Activated CD8-positive, alpha-beta T cell treated with anti-CD3 and anti-CD28 coated beads, Interleukin-2, amount 10 ng/mL, durations not matched to agents 7 days and 5 days (primary cell): ENCODE measurements around the gene LTA4H. TPM values are rescaled to one million over a fixed set of nuclear protein-coding genes. Genes with fewer than 3 reads are reported as not detected.
"Not testable (repeated sequence)": the region's sequence is repeated elsewhere in the genome, so short reads cannot be mapped to it uniquely, and the experiment has no call there.

Source experiments
- ATAC-seq: fragments of 150-1000 bp; cut with Tn5 transposase; one replicate; pipeline ENCODE4 v1.10.0; 2021; ENCODE audit warnings: moderate library complexity
- CTCF ChIA-PET: fragments of 350-600 bp; sonication (Branson Sonifier 250); formaldehyde crosslinking; loops from one replicate; lab custom pipeline; 2021; ENCODE audit warnings: antibody characterized with exemption; lab: Charles Lee
- POLR2A ChIA-PET: fragments of 350-600 bp; sonication (Branson Sonifier 250); formaldehyde crosslinking; loops from one replicate; lab custom pipeline; 2021; ENCODE audit warnings: antibody characterized with exemption; lab: Charles Lee
- DNase-seq: peaks from one replicate; pipeline ENCODE4 v3.0.0-alpha.2; 2020
- H3K27ac Mint-ChIP-seq: one replicate; pipeline ENCODE4 v1.8.0; 2021; ENCODE audit warnings: mild to moderate bottlenecking, mixed read lengths
- H3K27me3 Mint-ChIP-seq: one replicate; pipeline ENCODE4 v1.8.0; 2021; ENCODE audit warnings: low read depth, mixed read lengths
- H3K36me3 Mint-ChIP-seq: one replicate; pipeline ENCODE4 v1.8.0; 2021; ENCODE audit warnings: low read depth, mixed read lengths
- H3K4me1 Mint-ChIP-seq: one replicate; pipeline ENCODE4 v1.8.0; 2021; ENCODE audit warnings: low read depth, mixed read lengths
- H3K4me3 Mint-ChIP-seq: one replicate; pipeline ENCODE4 v1.8.0; 2021; ENCODE audit warnings: mild to moderate bottlenecking, mixed read lengths
- H3K9me3 Mint-ChIP-seq: one replicate; pipeline ENCODE4 v1.8.0; 2022; ENCODE audit warnings: mixed read lengths; ENCODE audit not compliant: insufficient read depth
- total RNA-seq, 2 experiments: library from RNA; stranded (reverse); gene quantifications; one replicate each; pipeline ENCODE4 v1.2.3, GENCODE V29; 2021

Gene LTA4H
- total RNA-seq, 2 experiments from 2014 or later = 44.5 to 48.8 TPM

DNA sequence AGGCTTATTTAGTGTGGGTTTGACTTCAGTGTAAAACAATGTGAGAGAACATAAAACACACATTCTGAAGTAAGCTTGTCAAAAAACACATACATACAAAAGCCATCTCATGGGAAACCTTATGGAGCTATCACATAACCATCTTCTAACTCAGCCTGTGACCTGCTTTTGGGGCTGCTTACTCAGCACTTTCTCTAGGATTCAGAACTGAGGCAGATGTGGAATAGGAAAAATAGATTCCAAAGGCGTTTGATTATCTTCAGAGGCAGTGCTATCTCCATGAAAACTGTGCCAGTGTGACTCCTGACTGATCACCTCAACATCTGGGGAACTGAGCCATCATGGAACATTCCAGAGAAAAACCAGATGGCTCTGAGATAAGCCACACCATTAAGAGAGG, 52.8 kb downstream of the LTA4H start:
- Mint-ChIP-seq H3K9me3 (no peaks in the 10 kb centered on the region), H3K36me3 (no peaks in the 10 kb centered on the region), H3K4me3 (no peak overlapping the region), H3K27ac (no peak overlapping the region), H3K4me1 (no peaks in the 10 kb centered on the region), H3K27me3 (no peaks in the 10 kb centered on the region)
- DNase-seq (no peak), ATAC-seq (no peak)
- ChIA-PET POLR2A (no interaction called here), CTCF (no interaction called here)

DNA sequence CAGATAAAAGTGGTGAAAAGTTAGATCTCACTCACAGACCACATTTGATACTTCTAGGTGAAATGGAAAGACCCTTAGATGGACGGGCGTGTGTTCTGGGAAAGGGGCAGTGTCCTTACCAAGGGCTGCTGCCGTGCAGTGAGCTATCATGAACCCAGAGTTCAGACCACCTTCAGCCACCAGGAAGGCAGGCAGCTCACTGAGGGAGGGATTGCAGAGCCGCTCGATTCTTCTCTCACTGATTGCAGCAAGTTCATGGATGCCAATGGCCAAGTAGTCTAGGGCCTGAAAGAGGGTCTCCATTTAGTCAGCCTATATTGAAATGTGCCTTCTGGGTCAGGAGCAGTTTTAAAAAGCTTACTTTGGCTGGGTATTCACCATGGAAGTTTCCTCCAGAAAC, 55.0 kb downstream of the LTA4H start:
- Mint-ChIP-seq H3K36me3 (no peaks in the 10 kb centered on the region), H3K4me3 (no peak overlapping the region), H3K27ac (no peak overlapping the region), H3K4me1 (no peaks in the 10 kb centered on the region), H3K9me3 (no peaks in the 10 kb centered on the region), H3K27me3 (no peaks in the 10 kb centered on the region)
- ATAC-seq (no peak), DNase-seq (no peak)
- ChIA-PET POLR2A (no interaction called here), CTCF (interaction anchor here (1.7 kb wide), 1 partner anchor 18 kb away, joined by 8 read pairs; no protein-coding TSS in a partner anchor)

DNA sequence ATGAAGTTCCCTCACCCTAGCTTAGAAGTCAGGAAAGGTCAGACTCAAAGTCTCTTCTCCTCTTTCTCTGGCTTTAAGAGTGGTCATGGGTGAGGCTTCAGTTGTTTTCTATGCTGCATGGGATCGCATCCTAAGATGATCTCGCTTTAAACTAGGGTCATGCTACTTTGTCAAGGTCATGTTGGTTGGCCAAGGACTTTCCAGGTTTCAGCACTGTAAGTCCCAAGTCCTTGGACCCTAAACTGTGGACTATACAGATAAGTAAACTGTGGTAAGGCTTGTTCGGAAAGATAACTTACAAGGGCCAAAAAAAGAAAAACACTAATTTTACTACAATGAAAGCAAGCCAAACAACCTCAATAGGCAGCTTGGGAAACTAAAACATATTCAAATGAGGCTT, 56.6 kb downstream of the LTA4H start:
- H3K27ac Mint-ChIP-seq = no peak overlapping the region
- H3K4me3 Mint-ChIP-seq = no peak overlapping the region
- POLR2A ChIA-PET = no interaction called here
- H3K4me1 Mint-ChIP-seq = no peaks in the 10 kb centered on the region
- H3K27me3 Mint-ChIP-seq = no peaks in the 10 kb centered on the region
- CTCF ChIA-PET = interaction anchor here (1.2 to 1.3 kb wide), 2 partner anchors 11 to 18 kb away, joined by 3 read pairs; no protein-coding TSS in a partner anchor
- no peak for DNase-seq
- no peaks in the 10 kb centered on the region for H3K36me3 Mint-ChIP-seq
- ATAC-seq = no peak
- no peaks in the 10 kb centered on the region for H3K9me3 Mint-ChIP-seq

DNA sequence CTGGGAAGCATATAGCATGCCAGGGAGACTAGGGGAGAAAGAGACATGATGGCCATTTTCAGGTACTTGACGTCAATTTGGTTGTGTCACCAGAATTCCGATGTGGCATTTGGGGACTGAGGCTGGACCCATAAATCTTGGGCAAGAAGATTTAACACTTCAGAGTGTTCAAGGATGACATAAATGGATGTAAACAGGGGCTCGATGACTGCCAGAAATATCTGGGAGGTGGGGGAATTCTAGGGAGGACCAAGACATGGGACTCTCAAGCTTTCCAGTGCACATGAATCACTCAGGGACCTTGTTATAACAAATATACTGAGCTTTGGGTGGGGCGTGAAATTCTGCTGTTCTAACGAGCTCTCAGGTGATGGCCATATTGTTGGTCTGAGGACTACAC, 57.0 kb downstream of the LTA4H start:
- ChIA-PET POLR2A (no interaction called here), CTCF (no interaction called here)
- no peak overlapping the region for H3K27ac Mint-ChIP-seq
- ATAC-seq (no peak), DNase-seq (no peak)
- no peaks in the 10 kb centered on the region for H3K27me3 Mint-ChIP-seq
- H3K36me3 Mint-ChIP-seq = no peaks in the 10 kb centered on the region
- no peak overlapping the region for H3K4me3 Mint-ChIP-seq
- no peaks in the 10 kb centered on the region for H3K9me3 Mint-ChIP-seq
- no peaks in the 10 kb centered on the region for H3K4me1 Mint-ChIP-seq

DNA sequence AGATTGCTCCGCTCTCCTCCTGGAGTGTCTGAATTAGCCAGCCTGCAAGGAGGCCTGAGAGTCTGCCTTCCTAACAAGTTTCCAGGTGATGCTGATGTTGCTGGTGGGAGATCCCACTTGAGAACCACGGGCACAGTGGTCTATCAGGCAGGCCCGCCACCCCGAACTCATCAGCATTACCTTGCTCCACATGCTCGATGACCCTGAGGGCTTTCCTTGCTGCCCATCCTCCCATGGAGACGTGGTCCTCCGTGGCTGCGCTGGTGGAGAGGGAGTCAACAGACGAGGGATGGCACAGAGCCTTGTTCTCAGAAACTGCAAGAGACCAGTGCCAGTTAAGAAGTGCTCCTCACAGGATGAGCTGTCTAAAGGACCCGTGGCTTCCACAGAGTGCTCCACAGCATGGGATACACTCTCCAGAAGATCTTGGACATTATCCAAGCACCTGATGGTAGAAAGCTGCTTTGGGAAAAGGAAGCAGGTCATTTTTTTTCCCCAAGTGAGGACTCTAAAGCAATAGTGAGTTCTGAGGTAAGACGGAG, 57.6 kb downstream of the LTA4H start:
- CTCF ChIA-PET = interaction anchor here (1.5 kb wide), 1 partner anchor 15 kb away, joined by 3 read pairs; no protein-coding TSS in a partner anchor

DNA sequence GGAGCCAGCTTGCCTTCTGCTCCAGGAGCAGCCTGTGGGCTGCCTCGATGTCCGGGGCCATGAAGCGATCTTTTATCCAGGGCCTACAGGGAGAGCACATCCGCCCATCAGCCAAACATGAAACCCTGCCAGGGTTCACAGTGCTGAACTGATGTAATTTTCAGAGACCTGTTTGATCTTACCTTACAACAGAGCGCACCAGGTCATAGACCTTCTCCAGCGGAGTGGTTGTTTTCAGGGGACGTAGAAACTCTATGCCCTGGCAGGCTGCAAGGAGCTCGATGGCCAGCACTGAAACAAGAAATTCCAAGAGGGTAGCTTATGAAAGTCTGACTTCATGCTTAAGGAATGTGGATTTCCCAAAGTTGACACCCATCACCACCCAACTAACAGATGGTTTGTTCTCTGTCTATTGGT, 59.0 kb downstream of the LTA4H start:
- POLR2A ChIA-PET = no interaction called here
- H3K9me3 Mint-ChIP-seq = no peaks in the 10 kb centered on the region
- DNase-seq = no peak

More for the DNA sequence above, 57.6 kb downstream of the LTA4H start:
- H3K9me3 Mint-ChIP-seq = no peaks in the 10 kb centered on the region
- H3K36me3 Mint-ChIP-seq = no peaks in the 10 kb centered on the region
- no peak overlapping the region for H3K27ac Mint-ChIP-seq
- no peak overlapping the region for H3K4me3 Mint-ChIP-seq
- POLR2A ChIA-PET = no interaction called here
- no peak for DNase-seq
- H3K27me3 Mint-ChIP-seq = no peaks in the 10 kb centered on the region
- no peak for ATAC-seq
- no peaks in the 10 kb centered on the region for H3K4me1 Mint-ChIP-seq

DNA sequence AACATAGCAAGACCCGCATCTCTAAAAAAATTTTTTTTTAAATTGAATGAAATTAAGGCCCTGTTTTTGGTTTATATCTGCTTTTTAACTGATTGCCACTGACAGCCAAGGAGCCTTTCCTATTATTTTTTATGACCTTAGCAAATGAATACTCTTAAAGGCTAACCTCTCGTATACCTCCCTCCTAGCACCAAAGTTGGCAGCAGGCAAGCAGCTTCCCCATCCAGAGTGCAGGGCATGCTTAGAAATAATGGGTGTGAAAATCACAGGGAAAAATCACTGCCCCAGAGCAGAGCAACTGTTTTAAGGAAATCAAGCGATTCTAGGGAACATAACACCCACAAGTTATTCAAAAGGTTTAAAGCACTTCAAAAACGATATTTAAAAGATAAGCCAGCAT, 59.9 kb downstream of the LTA4H start:
- H3K9me3 Mint-ChIP-seq = no peaks in the 10 kb centered on the region
- CTCF ChIA-PET = no interaction called here
- no peaks in the 10 kb centered on the region for H3K27me3 Mint-ChIP-seq

More for the DNA sequence above, 59.0 kb downstream of the LTA4H start:
- no peaks in the 10 kb centered on the region for H3K36me3 Mint-ChIP-seq
- no peaks in the 10 kb centered on the region for H3K4me1 Mint-ChIP-seq
- no peak overlapping the region for H3K27ac Mint-ChIP-seq
- CTCF ChIA-PET = interaction anchor here (1.5 kb wide), 1 partner anchor 14 kb away, joined by 3 read pairs; no protein-coding TSS in a partner anchor
- ATAC-seq = no peak
- no peak overlapping the region for H3K4me3 Mint-ChIP-seq
- H3K27me3 Mint-ChIP-seq = no peaks in the 10 kb centered on the region

DNA sequence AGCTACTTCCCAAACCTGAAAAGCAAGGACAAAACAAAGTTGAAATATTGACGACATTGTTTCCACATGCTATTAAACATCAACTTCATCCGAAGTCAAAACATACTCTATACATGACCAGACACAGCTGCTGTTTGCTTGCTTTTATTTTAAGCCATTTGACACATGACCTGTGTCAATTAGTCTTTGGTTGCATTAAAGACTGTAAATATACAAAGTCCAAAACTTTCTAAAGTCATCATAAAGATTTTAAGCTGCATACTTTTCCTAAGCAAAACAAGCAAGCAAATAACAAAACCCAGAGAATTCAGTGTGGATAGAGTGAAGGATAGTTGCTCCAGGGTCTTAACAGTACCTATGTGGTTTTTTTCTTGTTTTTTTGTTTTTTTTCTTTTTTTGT, 61.0 kb downstream of the LTA4H start:
- no peak for ATAC-seq
- no peaks in the 10 kb centered on the region for H3K36me3 Mint-ChIP-seq
- ChIA-PET POLR2A (interaction anchor here (0.6 kb wide), 1 partner anchor 842 kb away, joined by 3 read pairs; no protein-coding TSS in a partner anchor), CTCF (no interaction called here)
- H3K4me1 Mint-ChIP-seq = no peaks in the 10 kb centered on the region
- no peaks in the 10 kb centered on the region for H3K9me3 Mint-ChIP-seq
- no peak overlapping the region for H3K4me3 Mint-ChIP-seq
- H3K27ac Mint-ChIP-seq = no peak overlapping the region
- H3K27me3 Mint-ChIP-seq = no peaks in the 10 kb centered on the region
- DNase-seq = no peak

More for the DNA sequence above, 59.9 kb downstream of the LTA4H start:
- ATAC-seq (no peak), DNase-seq (no peak)
- Mint-ChIP-seq H3K36me3 (no peaks in the 10 kb centered on the region), H3K4me3 (no peak overlapping the region), H3K4me1 (no peaks in the 10 kb centered on the region), H3K27ac (no peak overlapping the region)
- POLR2A ChIA-PET = interaction anchor here (0.6 kb wide), 1 partner anchor 240 kb away, joined by 3 read pairs; no protein-coding TSS in a partner anchor

DNA sequence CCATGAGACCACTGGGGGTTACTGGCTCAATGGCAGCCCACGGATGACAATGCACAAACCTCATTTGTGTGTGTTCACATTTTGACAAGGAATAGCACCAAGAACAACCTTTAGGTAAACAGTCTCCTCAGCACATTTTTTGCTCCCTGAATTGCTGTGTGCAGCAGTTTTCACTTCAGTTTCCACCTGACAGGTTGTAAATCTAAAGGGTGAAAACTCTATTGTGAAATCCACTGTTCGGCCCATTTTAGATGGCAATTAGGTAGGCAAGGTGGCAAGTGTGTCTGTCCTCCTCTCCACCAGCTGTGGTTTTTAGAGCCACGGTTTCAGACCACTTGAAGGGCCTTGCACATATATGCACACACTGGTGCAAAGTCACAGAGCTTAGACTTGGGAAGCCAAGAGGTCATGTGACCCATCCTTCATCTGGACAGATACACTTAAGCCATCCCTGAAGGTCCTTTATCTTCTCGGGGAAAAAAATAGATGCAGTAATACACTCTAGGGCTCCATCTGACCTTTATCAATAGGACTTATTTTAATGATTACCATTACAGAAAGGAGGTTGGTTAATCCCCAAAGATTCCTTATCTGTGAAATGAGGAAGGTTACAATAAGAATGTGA, 62.4 kb downstream of the LTA4H start:
- ATAC-seq = no peak
- Mint-ChIP-seq H3K27me3 (no peaks in the 10 kb centered on the region), H3K9me3 (no peaks in the 10 kb centered on the region), H3K4me3 (no peak overlapping the region), H3K4me1 (no peaks in the 10 kb centered on the region), H3K36me3 (no peaks in the 10 kb centered on the region), H3K27ac (no peak overlapping the region)
- ChIA-PET POLR2A (no interaction called here), CTCF (no interaction called here)
- DNase-seq = no peak

DNA sequence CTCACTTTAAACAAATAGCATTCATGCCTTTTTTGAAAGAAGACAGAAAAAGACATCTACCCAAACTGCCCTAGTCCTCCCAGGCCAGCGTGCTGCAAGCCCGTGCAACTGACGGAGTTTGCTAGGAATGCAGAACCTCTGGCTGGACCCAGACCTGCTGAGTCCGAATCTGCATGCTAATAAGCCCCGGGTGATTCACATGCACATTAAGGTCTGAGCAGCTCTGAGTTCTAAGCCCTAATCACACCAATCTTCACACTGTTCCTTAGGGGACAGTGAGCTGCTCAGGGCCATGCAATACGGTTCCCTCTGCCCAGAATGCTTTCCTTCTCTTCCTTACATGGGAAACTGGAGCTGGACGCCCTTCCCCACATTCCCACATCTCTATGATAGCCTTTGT, 64.5 kb downstream of the LTA4H start:
- Mint-ChIP-seq H3K4me1 (no peaks in the 10 kb centered on the region), H3K4me3 (no peak overlapping the region), H3K9me3 (no peaks in the 10 kb centered on the region), H3K36me3 (no peaks in the 10 kb centered on the region), H3K27ac (no peak overlapping the region), H3K27me3 (no peaks in the 10 kb centered on the region)
- DNase-seq = no peak
- POLR2A ChIA-PET = no interaction called here
- CTCF ChIA-PET = no interaction called here
- no peak for ATAC-seq

DNA sequence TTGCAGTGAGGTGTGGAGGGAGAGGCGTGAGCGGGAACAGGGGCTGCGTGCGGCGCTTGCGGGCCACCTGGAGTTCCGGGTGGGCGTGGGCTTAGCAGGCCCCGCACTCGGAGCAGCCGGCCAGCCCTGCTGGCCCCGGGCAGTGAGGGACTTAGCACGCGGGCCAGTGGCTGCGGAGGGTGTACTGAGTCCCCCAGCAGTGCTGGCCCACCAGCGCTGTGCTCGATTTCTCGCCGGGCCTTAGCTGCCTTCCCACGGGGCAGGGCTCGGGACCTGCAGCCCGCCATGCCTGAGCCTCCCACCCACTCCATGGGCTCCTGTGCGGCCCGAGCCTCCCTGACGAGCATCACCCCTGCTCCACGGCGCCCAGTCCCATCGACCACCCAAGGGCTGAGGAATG, 66.3 kb downstream of the LTA4H start:
- H3K27ac Mint-ChIP-seq, CTCF ChIA-PET, H3K27me3 Mint-ChIP-seq, H3K9me3 Mint-ChIP-seq, POLR2A ChIA-PET, ATAC-seq, DNase-seq, H3K4me3 Mint-ChIP-seq, H3K36me3 Mint-ChIP-seq, H3K4me1 Mint-ChIP-seq: not testable (repeated sequence)

DNA sequence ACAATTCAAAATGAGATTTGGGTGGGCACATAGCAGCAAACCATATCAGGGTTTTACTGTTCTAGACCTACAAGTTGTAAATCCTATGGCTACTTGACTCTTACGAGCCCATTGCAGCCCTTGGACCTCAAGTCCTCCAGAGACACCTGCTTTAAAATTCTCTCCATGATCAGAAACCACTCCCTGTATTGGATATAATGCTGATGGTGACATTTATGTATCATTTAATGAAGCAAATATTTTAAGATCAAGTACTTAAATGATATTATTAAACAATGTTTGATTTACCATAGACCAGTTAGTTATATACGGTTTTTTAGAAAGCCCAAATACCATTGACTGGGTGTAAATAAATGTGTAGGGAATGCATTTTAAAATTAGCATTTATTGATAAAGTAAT, 68.1 kb downstream of the LTA4H start:
- Mint-ChIP-seq H3K27ac (no peak overlapping the region), H3K4me3 (no peak overlapping the region), H3K27me3 (no peaks in the 10 kb centered on the region), H3K4me1 (no peaks in the 10 kb centered on the region), H3K9me3 (no peaks in the 10 kb centered on the region), H3K36me3 (no peaks in the 10 kb centered on the region)
- CTCF ChIA-PET = no interaction called here
- POLR2A ChIA-PET = no interaction called here
- ATAC-seq (no peak), DNase-seq (no peak)
